Cardiac fibroblast (primary cell): Measurements from ENCODE around the gene BNIPL.
A peak's percentile ranks its signal among the peaks of the same experiment; 100 is the strongest.

Experiments used
- DNase-seq, 2 donors: peaks; one replicate each; pipeline versions ENCODE4 v3.0.0 to v3.0.0-alpha.2; 2010; ENCODE audit warnings: low read depth in 2 of 2
- H3K4me3 ChIP-seq, 2 donors: replicated peaks in 1 of 2; 1 replicate in 1 of 2; 2 replicates in 1 of 2; pipeline ENCODE4 v1.5.1; 2011; ENCODE audit warnings: low read depth in 2 of 2, low read length in 2 of 2, mild to moderate bottlenecking in 2 of 2, moderate library complexity in 1 of 2
- CTCF ChIP-seq: IDR thresholded peaks from one replicate; pipeline ENCODE4 v1.5.1; 2011; ENCODE audit warnings: low read depth, mild to moderate bottlenecking, low read length, inconsistent platforms

Gene BNIPL

GRCh38 chr1:151055581-151055980 is 19.2 kb downstream of the BNIPL start:
- no peak for DNase-seq
- no peak for TF ChIP-seq CTCF
- H3K4me3 ChIP-seq = no peak overlapping the region

- TF ChIP-seq CTCF = no peak
- DNase-seq = no peak
- no peak overlapping the region for H3K4me3 ChIP-seq
Measured at GRCh38 chr1:151056149-151056548, 19.8 kb downstream of the BNIPL start.

GRCh38 chr1:151058692-151059091 is 22.3 kb downstream of the BNIPL start:
- peak; percentile 17 to 40 for DNase-seq
- peak overlapping the region; percentile 83 to 94 for H3K4me3 ChIP-seq
- TF ChIP-seq CTCF = no peak

- DNase-seq = peak; percentile 83 to 85
- TF ChIP-seq CTCF = peak; percentile 73
- peak within 1 kb of the TSS; percentile 83 to 94 for H3K4me3 ChIP-seq
Measured at GRCh38 chr1:151059109-151060006, 23.0 kb downstream of the BNIPL start, which contains the start of gene CDC42SE1. Gene CDC42SE1 (minus strand): TSS chr1:151059622. CDS start chr1:151055730, 3,892 bp downstream.

GRCh38 chr1:151060007-151060656 is 23.7 kb downstream of the BNIPL start, which contains the start of gene MLLT11:
Gene MLLT11 (plus strand): TSS chr1:151060397. CDS start chr1:151067225, 6,828 bp downstream.
- DNase-seq = peak; percentile 63 to 66
- no peak for TF ChIP-seq CTCF
- peak within 1 kb of the TSS; percentile 83 to 94 for H3K4me3 ChIP-seq

GRCh38 chr1:151060657-151061421 is 24.5 kb downstream of the BNIPL start:
- peak in 1 of 2 donors; percentile 31 for DNase-seq
- TF ChIP-seq CTCF = no peak
- peak overlapping the region; percentile 83 to 94 for H3K4me3 ChIP-seq
